Activated B cell treated with CpG ODN at 0.5 μM for 24 hours (primary cell): ENCODE results near the gene TSHZ1. TPM values are rescaled to one million over a fixed set of nuclear protein-coding genes. Genes with fewer than 3 reads are reported as not detected.

ENCODE experiments used
- ATAC-seq: fragments of 200-7000 bp; cut with Tn5 transposase; one replicate; pipeline ENCODE4 v1.10.0; 2021; ENCODE audit warnings: low read depth, mild to moderate bottlenecking, moderate library complexity
- CTCF ChIA-PET: fragments of 350-600 bp; sonication (Branson Sonifier 250); formaldehyde crosslinking; loops from one replicate; lab custom pipeline; 2021; ENCODE audit warnings: antibody characterized with exemption; lab: Charles Lee
- POLR2A ChIA-PET: fragments of 350-600 bp; sonication (Branson Sonifier 250); formaldehyde crosslinking; loops from one replicate; lab custom pipeline; 2021; ENCODE audit warnings: antibody characterized with exemption; lab: Charles Lee
- DNase-seq: peaks from one replicate; pipeline ENCODE4 v3.0.0; 2022
- H3K27ac Mint-ChIP-seq: one replicate; pipeline ENCODE4 v1.8.0; 2020; ENCODE audit warnings: mixed read lengths
- H3K27me3 Mint-ChIP-seq: one replicate; pipeline ENCODE4 v1.8.0; 2021; ENCODE audit warnings: mixed read lengths
- H3K36me3 Mint-ChIP-seq: one replicate; pipeline ENCODE4 v1.8.0; 2021; ENCODE audit warnings: low read depth, mixed read lengths
- H3K4me1 Mint-ChIP-seq: one replicate; pipeline ENCODE4 v1.8.0; 2021; ENCODE audit warnings: mixed read lengths
- H3K4me3 Mint-ChIP-seq: one replicate; pipeline ENCODE4 v1.8.0; 2020; ENCODE audit warnings: mild to moderate bottlenecking, mixed read lengths
- H3K9me3 Mint-ChIP-seq: one replicate; pipeline ENCODE4 v1.8.0; 2020; ENCODE audit warnings: mixed read lengths
- CTCF ChIP-seq: fragments of 200-600 bp; IDR thresholded peaks from one replicate; pipeline ENCODE4 v1.8.0; 2022; ENCODE audit warnings: antibody characterized with exemption, mild to moderate bottlenecking
- intact Hi-C: fragments of 100-400 bp; cut with micrococcal nuclease; formaldehyde crosslinking; loops from one replicate; pipeline ENCODE4 v1.15.1; 2024
- total RNA-seq: library from RNA; stranded (reverse); gene quantifications from 2 replicates; pipeline ENCODE4 v1.2.3, GENCODE V29; 2022

TSHZ1 gene
- total RNA-seq, 1 donor from 2014 or later, result 8.6 TPM

- intact Hi-C loops, result no loop called here
- POLR2A ChIA-PET, result no interaction called here
- CTCF ChIA-PET, result no interaction called here
- H3K4me1 Mint-ChIP-seq, result no peaks in the 10 kb centered on the region
- TF ChIP-seq CTCF, result no peak
- no peak overlapping the region for H3K27ac Mint-ChIP-seq
- H3K9me3 Mint-ChIP-seq, result no peaks in the 10 kb centered on the region
- H3K27me3 Mint-ChIP-seq, result no peaks in the 10 kb centered on the region
- no peak overlapping the region for H3K4me3 Mint-ChIP-seq
- DNase-seq (no peak), ATAC-seq (no peak)
- H3K36me3 Mint-ChIP-seq, result no peaks in the 10 kb centered on the region
Observed at GRCh38 chr18:75338631-75339030, 128.0 kb downstream of the TSHZ1 start.

Other genes starting within 250 kb of the TSHZ1 start
- 19.0 and 19.3 TPM in 2 replicates for gene PTGR3, start 1.7 kb upstream of the TSHZ1 start, total RNA-seq
- gene SMIM21, start 216.9 kb downstream of the TSHZ1 start, total RNA-seq, result not detected in 2 replicates